ENCODE results near the gene FRAT1. TPM values are rescaled to one million over a fixed set of nuclear protein-coding genes. Genes with fewer than 3 reads are reported as not detected.

The FRAT1 gene
- total and polyA plus RNA-seq, 2 donors (not counting 3 experiments of a cell fraction or from before 2014, with no cell fraction given) = 2.2 to 3.2 TPM

DNA sequence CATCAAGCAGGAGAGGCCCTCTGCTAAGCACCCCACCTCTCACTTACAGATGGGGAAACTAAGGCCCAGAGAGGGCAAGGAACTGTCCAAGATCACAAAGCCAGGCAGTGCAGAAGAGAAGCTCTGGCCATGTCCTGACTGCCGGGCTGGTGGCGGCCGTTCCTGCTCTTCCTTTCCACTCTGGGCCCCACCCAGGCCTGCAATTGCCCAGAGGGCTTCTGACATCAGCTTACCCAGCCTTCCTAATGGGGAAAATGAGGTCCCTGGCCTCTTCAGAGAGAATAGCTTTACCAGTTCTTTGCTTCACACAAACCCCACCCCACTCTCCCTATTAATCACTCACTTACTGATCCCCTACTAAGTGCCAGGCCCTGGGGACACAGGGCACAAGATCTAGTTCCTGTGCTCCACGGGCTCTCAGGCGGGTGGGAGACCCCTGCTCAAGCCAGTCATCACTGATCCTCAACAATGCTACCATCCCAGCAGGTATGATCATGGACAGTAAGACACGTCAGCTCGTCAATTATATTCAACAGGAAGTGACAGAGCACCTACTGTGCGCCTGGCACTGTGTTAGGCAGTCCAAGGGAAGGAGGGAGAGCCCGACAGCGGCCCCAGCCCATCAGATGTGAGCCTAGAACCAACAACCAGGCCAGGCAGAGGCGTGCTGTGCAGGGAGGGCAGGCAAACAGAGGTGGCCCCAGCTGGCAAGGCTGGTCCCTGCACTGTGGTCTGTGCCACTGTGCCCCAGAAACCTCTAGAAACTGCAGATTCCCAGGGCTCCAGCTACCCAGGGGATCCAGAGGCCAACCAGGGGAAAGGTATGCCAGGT lies 41.9 kb downstream of the FRAT1 start:
- no peak overlapping the region for H3K4me2 ChIP-seq (ENCODE audit: insufficient read depth, low read length)
- H3K9me3 ChIP-seq (replicated peaks; ENCODE audit: control insufficient read depth, insufficient read depth, low read length) = no peaks in the 10 kb centered on the region
- CTCF ChIA-PET = interaction anchor here (0.8 to 3.1 kb wide), 5 partner anchors 28 to 288 kb away, joined by 3 to 29 read pairs (median 6); partner anchors contain the start of genes ARHGAP19 and FRAT1
- H3K27ac ChIP-seq (ENCODE audit: insufficient read depth, low read depth, low read length) = no peak overlapping the region
- TF ChIP-seq MYC (IDR thresholded peaks at IDR 0.05; ENCODE audit: low read depth, low read length) = no peak
- H3K27me3 ChIP-seq (ENCODE audit: control insufficient read depth in 2 of 2, insufficient read depth in 2 of 2, low read length in 2 of 2) = no peaks in the 10 kb centered on the region
- H4K20me1 ChIP-seq (replicated peaks; ENCODE audit: control insufficient read depth, extremely low read depth, insufficient read depth, low read length) = no peaks in the 10 kb centered on the region
- peaks cover 0 to 12% of the 10 kb centered on the region in 2 experiments for H3K36me3 ChIP-seq (ENCODE audit: control insufficient read depth in 2 of 2, extremely low read depth in 1 of 2, insufficient read depth in 2 of 2, low read length in 2 of 2)
- dilution Hi-C loops (cut with MboI; ENCODE audit: extremely low pct_ligation_motif_present, low sequenced_read_pairs) = no loop called here
- H3K9me1 ChIP-seq (replicated peaks; ENCODE audit: control insufficient read depth, extremely low read depth, insufficient read depth, low read length) = no peaks in the 10 kb centered on the region
- no peaks in the 10 kb centered on the region for H3K79me2 ChIP-seq (ENCODE audit: control insufficient read depth, insufficient read depth, low read length)
- H2AFZ ChIP-seq (ENCODE audit: low read depth, low read length) = no peak overlapping the region
- peaks cover 9% of the 10 kb centered on the region for H3K4me1 ChIP-seq (ENCODE audit: control insufficient read depth, extremely low read depth, insufficient read depth, low read length)
- no peak for FAIRE-seq
- no peak overlapping the region for H3K4me3 ChIP-seq (replicated peaks in 1 of 3; ENCODE audit: insufficient read depth in 1 of 3, low read depth in 1 of 3, low read length in 3 of 3)
- no TSS peak for BruUV-seq (replicated peaks)
- intact Hi-C loops (cut with micrococcal nuclease) = no loop called here
- POLR2A ChIA-PET = no interaction called here
- H3K9ac ChIP-seq (replicated peaks; ENCODE audit: extremely low read depth, insufficient read depth, low read length) = no peak overlapping the region
- DNase-seq (ENCODE audit: low read depth, low spot score) = no peak

DNA sequence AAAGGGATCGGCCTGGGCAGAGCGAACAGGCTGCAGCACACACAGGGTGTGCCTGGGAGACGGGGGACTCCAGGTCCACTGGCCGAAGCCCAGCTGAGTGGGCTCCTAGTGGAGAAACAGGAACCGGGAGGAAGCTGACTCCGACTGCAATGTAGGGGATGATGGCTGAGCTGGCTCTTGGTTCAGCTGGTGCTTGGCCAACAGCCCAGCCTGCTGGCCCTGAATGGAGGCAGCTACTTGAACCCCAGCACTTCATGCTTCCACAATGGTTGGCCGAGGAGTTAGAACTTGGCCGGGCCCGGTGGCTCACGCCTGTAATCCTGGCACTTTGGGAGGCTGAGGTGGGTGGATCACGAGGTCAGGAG lies 42.4 kb downstream of the FRAT1 start:
- FAIRE-seq = no peak
- BruUV-seq (replicated peaks) = no TSS peak

More for the DNA sequence above, 42.4 kb downstream of the FRAT1 start:
- H3K9me1 ChIP-seq (replicated peaks; ENCODE audit: control insufficient read depth, extremely low read depth, insufficient read depth, low read length) = no peaks in the 10 kb centered on the region
- no peak overlapping the region for H3K4me3 ChIP-seq (replicated peaks in 1 of 3; ENCODE audit: insufficient read depth in 1 of 3, low read depth in 1 of 3, low read length in 3 of 3)
- H3K79me2 ChIP-seq (ENCODE audit: control insufficient read depth, insufficient read depth, low read length) = no peaks in the 10 kb centered on the region
- H3K4me1 ChIP-seq (ENCODE audit: control insufficient read depth, extremely low read depth, insufficient read depth, low read length) = peaks cover 3% of the 10 kb centered on the region
- H3K27ac ChIP-seq (ENCODE audit: insufficient read depth, low read depth, low read length) = no peak overlapping the region
- H3K4me2 ChIP-seq (ENCODE audit: insufficient read depth, low read length) = no peak overlapping the region
- H2AFZ ChIP-seq (ENCODE audit: low read depth, low read length) = no peak overlapping the region
- no peak for TF ChIP-seq EZH2 (IDR thresholded peaks at IDR 0.05; ENCODE audit: borderline replicate concordance, low read depth, low read length, severe bottlenecking)
- TF ChIP-seq, protein P1, sequence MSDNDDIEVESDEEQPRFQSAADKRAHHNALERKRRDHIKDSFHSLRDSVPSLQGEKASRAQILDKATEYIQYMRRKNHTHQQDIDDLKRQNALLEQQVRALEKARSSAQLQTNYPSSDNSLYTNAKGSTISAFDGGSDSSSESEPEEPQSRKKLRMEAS (IDR thresholded peaks at IDR 0.05; ENCODE audit: insufficient read depth, insufficient read length) = no peak
- no peak for TF ChIP-seq POLR2A (IDR thresholded peaks at IDR 0.05; ENCODE audit: low read depth, low read length)
- intact Hi-C loops (cut with micrococcal nuclease) = no loop called here
- POLR2A ChIA-PET = no interaction called here
- no peak overlapping the region for H3K9ac ChIP-seq (replicated peaks; ENCODE audit: extremely low read depth, insufficient read depth, low read length)
- H4K20me1 ChIP-seq (replicated peaks; ENCODE audit: control insufficient read depth, extremely low read depth, insufficient read depth, low read length) = no peaks in the 10 kb centered on the region
- peak; percentile 34 for DNase-seq (ENCODE audit: low read depth, low spot score)
- CTCF ChIA-PET = interaction anchor here (0.8 to 3.1 kb wide), 5 partner anchors 28 to 288 kb away, joined by 3 to 29 read pairs (median 6); partner anchors contain the start of genes ARHGAP19 and FRAT1
- H3K36me3 ChIP-seq (ENCODE audit: control insufficient read depth in 2 of 2, extremely low read depth in 1 of 2, insufficient read depth in 2 of 2, low read length in 2 of 2) = peaks cover 0 to 12% of the 10 kb centered on the region in 2 experiments
- H3K27me3 ChIP-seq (ENCODE audit: control insufficient read depth in 2 of 2, insufficient read depth in 2 of 2, low read length in 2 of 2) = no peaks in the 10 kb centered on the region
- no peaks in the 10 kb centered on the region for H3K9me3 ChIP-seq (replicated peaks; ENCODE audit: control insufficient read depth, insufficient read depth, low read length)
- dilution Hi-C loops (cut with MboI; ENCODE audit: extremely low pct_ligation_motif_present, low sequenced_read_pairs) = no loop called here

Measured in endothelial cell of umbilical vein (primary cell).